OCI-LY3 (cell line): Measurements from ENCODE around the gene RAB5B.

ENCODE experiments used
- CTCF ChIP-seq: fragments of 200-600, 300-600 bp; sonication (generic); IDR thresholded peaks from 2 replicates; pipeline ENCODE4 v1.5.1; 2014; ENCODE audit warnings: antibody characterized with exemption, low read length, low read depth
- EZH2phosphoT487 ChIP-seq: fragments of 200-600 bp; shearing (Covaris generic); IDR thresholded peaks from 2 replicates; pipeline ENCODE4 v1.6.1; 2018; ENCODE audit warnings: antibody characterized with exemption, mixed run types, low read depth

- TF ChIP-seq CTCF (no peak), EZH2phosphoT487 (no peak)
These were observed 21.5 kb downstream of the RAB5B start for GRCh38 chr12:55995366-55995765.
